WTC11 (cell line): Measurements from ENCODE around the gene SMARCB1. TPM values are rescaled to one million over a fixed set of nuclear protein-coding genes. Genes with fewer than 3 reads are reported as not detected.
A peak's percentile ranks its signal among the peaks of the same experiment; 100 is the strongest.

Experiments
- ATAC-seq: fragments of 200-7000 bp; cut with Tn5 transposase; 2 replicates; pipeline ENCODE4 v1.10.0; 2021; ENCODE audit warnings: mild to moderate bottlenecking, moderate library complexity
- Bru-seq: library from RNA; stranded (reverse); fragments of 400-500 nt; gene quantifications from one replicate; lab custom pipeline; 2021; lab: Mats Ljungman, UMichigan
- CTCF ChIA-PET: fragments of 300-600 bp; sonication (Branson Sonifier 250); formaldehyde crosslinking; loops from one replicate; lab custom pipeline; 2021; ENCODE audit warnings: antibody characterized with exemption; lab: Charles Lee
- POLR2A ChIA-PET: fragments of 350-600 bp; sonication (Branson Sonifier 250); formaldehyde crosslinking; loops from one replicate; lab custom pipeline; 2021; ENCODE audit warnings: antibody characterized with exemption; lab: Charles Lee
- DNase-seq: peaks from one replicate; pipeline ENCODE4 v3.0.0; 2021; ENCODE audit warnings: low spot score
- H3K27ac Mint-ChIP-seq: 2 replicates; pipeline ENCODE4 v1.8.0; 2021; ENCODE audit warnings: mixed read lengths
- H3K27me3 Mint-ChIP-seq: 2 replicates; pipeline ENCODE4 v1.8.0; 2021; ENCODE audit warnings: low read depth, mild to moderate bottlenecking, moderate library complexity, mixed read lengths
- H3K36me3 Mint-ChIP-seq: 2 replicates; pipeline ENCODE4 v1.8.0; 2021; ENCODE audit warnings: mixed read lengths
- H3K4me1 Mint-ChIP-seq: 2 replicates; pipeline ENCODE4 v1.8.0; 2022; ENCODE audit warnings: mixed read lengths
- H3K4me3 Mint-ChIP-seq: 2 replicates; pipeline ENCODE4 v1.8.0; 2021; ENCODE audit warnings: mild to moderate bottlenecking, moderate library complexity, mixed read lengths
- H3K9me3 Mint-ChIP-seq: 2 replicates; pipeline ENCODE4 v1.8.0; 2021; ENCODE audit warnings: mixed read lengths
- ARID4B ChIP-seq: sonication (generic); formaldehyde crosslinking; IDR thresholded peaks from 2 replicates; pipeline ENCODE4 v1.8.0; 2023; ENCODE audit warnings: missing genetic modification reagents, mild to moderate bottlenecking, borderline replicate concordance
- ATF1 ChIP-seq: sonication (generic); formaldehyde crosslinking; IDR thresholded peaks from 2 replicates; pipeline ENCODE4 v1.8.1; 2023; ENCODE audit warnings: mild to moderate bottlenecking, moderate library complexity, missing genetic modification reagents
- CBFB ChIP-seq: sonication (generic); formaldehyde crosslinking; IDR thresholded peaks from 2 replicates; pipeline ENCODE4 v1.8.1; 2022; ENCODE audit warnings: mild to moderate bottlenecking, low read depth, missing genetic modification reagents
- CREM ChIP-seq: sonication (generic); formaldehyde crosslinking; IDR thresholded peaks from 2 replicates; pipeline ENCODE4 v1.8.1; 2022; ENCODE audit warnings: mild to moderate bottlenecking, missing genetic modification reagents, moderate library complexity
- E2F5 ChIP-seq: sonication (generic); formaldehyde crosslinking; IDR thresholded peaks from 2 replicates; pipeline ENCODE4 v1.8.1; 2022; ENCODE audit warnings: mild to moderate bottlenecking, moderate library complexity, missing genetic modification reagents
- FOXP1 ChIP-seq: sonication (generic); formaldehyde crosslinking; IDR thresholded peaks from 2 replicates; pipeline ENCODE4 v1.8.0; 2022; ENCODE audit warnings: missing genetic modification reagents, mild to moderate bottlenecking, moderate library complexity, borderline replicate concordance
- GABPB1 ChIP-seq: sonication (generic); formaldehyde crosslinking; IDR thresholded peaks from 2 replicates; pipeline ENCODE4 v1.8.1; 2023; ENCODE audit warnings: mild to moderate bottlenecking, missing genetic modification reagents
- JUN ChIP-seq: sonication (generic); formaldehyde crosslinking; IDR thresholded peaks from 2 replicates; pipeline ENCODE4 v1.8.0; 2023; ENCODE audit warnings: mild to moderate bottlenecking, missing genetic modification reagents
- MYBL2 ChIP-seq: sonication (generic); formaldehyde crosslinking; IDR thresholded peaks from 2 replicates; pipeline ENCODE4 v1.8.1; 2023; ENCODE audit warnings: mild to moderate bottlenecking, moderate library complexity, missing genetic modification reagents
- SP1 ChIP-seq: sonication (generic); formaldehyde crosslinking; conservative IDR thresholded peaks from 2 replicates; pipeline ENCODE4 v1.8.1; 2022; ENCODE audit warnings: missing genetic modification reagents
- TEAD4 ChIP-seq: sonication (generic); formaldehyde crosslinking; IDR thresholded peaks from 2 replicates; pipeline ENCODE4 v1.8.0; 2022; ENCODE audit warnings: mild to moderate bottlenecking, missing genetic modification reagents
- ZNF263 ChIP-seq: sonication (generic); formaldehyde crosslinking; IDR thresholded peaks from 2 replicates; pipeline ENCODE4 v1.8.1; 2022; ENCODE audit warnings: low read depth, mild to moderate bottlenecking, moderate library complexity, missing genetic modification reagents
- long read RNA-seq, 3 experiments: library from RNA in 1 of 3; library from capped mRNA in 1 of 3; library from polyadenylated mRNA in 1 of 3; unstranded in 2 of 3; stranded (forward) in 1 of 3; transcript quantifications; one replicate each; pipeline ENCODE4 v2.0.0, GENCODE V29; 2021
- total RNA-seq: library from RNA; stranded (reverse); gene quantifications from 3 replicates; pipeline ENCODE4 v1.2.3, GENCODE V29; 2021
- TF ChIP-seq, protein P1 (sequence below): fragments of 250-450 bp; sonication (Bioruptor Pico); IDR thresholded peaks from 2 replicates; pipeline ENCODE4 v1.9.0; 2021; ENCODE audit warnings: moderate library complexity, mild to moderate bottlenecking, inconsistent platforms, borderline replicate concordance
- TF ChIP-seq, protein P2 (sequence below): sonication (generic); formaldehyde crosslinking; IDR thresholded peaks from 2 replicates; pipeline ENCODE4 v1.8.1; 2023; ENCODE audit warnings: mild to moderate bottlenecking, moderate library complexity, missing genetic modification reagents

The SMARCB1 gene
- total RNA-seq (135 to 149 TPM (median 146 TPM) in 3 replicates), Bru-seq, nascent RNA (percentile 74 among the genes with signal in this experiment)
- long read RNA-seq, experiment 1, full-length matches to known transcripts, result 892 of 958 reads
- long read RNA-seq, experiment 1, partial matches to known transcripts, result 19 of 958 reads
- long read RNA-seq, experiment 1, other reads (novel, unspliced or antisense), result 47 of 958 reads
- long read RNA-seq, experiment 2, full-length matches to known transcripts, result 184 of 238 reads
- long read RNA-seq, experiment 2, partial matches to known transcripts, result 24 of 238 reads
- long read RNA-seq, experiment 2, other reads (novel, unspliced or antisense), result 30 of 238 reads
- long read RNA-seq, experiment 3, full-length matches to known transcripts, result 15 of 16 reads
- long read RNA-seq, experiment 3, partial matches to known transcripts, result 1 of 16 reads
- long read RNA-seq, experiment 3, other reads (novel, unspliced or antisense), result 0 of 16 reads

DNA sequence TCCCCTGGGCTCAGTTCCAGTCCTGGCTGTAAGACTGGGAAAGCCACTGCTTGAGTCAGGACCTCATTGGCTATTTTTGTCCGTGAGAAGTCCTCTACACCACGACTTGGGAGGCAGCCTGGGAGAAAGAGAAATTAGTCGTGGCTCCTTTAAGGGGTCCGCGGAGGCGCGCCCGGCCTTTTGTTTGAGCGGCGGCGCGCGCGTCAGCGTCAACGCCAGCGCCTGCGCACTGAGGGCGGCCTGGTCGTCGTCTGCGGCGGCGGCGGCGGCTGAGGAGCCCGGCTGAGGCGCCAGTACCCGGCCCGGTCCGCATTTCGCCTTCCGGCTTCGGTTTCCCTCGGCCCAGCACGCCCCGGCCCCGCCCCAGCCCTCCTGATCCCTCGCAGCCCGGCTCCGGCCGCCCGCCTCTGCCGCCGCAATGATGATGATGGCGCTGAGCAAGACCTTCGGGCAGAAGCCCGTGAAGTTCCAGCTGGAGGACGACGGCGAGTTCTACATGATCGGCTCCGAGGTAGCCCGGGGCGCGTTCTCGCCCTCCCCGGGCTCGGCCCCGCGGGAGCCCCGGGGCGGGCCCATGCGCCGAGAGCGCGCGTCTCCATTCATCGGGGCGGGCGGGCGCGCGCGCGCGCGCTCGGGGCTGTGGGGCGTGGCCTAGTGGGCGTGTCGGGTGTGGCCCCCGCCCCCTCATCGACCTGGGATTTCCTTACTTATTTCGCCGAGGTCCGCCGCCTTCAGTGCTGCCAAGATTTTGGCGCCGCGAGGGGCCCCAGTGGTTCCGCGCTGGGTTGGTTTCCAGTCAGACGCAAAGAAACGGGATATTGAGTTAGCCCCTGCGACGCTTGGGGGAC is at the start of gene SMARCB1:
Gene SMARCB1 (plus strand): TSS at position 215 of the 848 bp plus-strand sequence. CDS start 204 bp downstream, at position 419.
- CTCF ChIA-PET, result interaction anchor here (1.2 to 1.7 kb wide), 4 partner anchors 9 to 62 kb away, joined by 3 to 6 read pairs (median 4); no protein-coding TSS in a partner anchor
- TF ChIP-seq, protein P1, sequence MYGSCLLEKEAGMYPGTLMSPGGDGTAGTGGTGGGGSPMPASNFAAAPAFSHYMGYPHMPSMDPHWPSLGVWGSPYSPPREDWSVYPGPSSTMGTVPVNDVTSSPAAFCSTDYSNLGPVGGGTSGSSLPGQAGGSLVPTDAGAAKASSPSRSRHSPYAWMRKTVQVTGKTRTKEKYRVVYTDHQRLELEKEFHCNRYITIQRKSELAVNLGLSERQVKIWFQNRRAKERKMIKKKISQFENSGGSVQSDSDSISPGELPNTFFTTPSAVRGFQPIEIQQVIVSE (CRISPR knock-in tag), result no peak
- TF ChIP-seq FOXP1 (CRISPR knock-in tag), result no peak
- no peak for TF ChIP-seq TEAD4 (CRISPR knock-in tag)
- TF ChIP-seq JUN (CRISPR knock-in tag), result 0 out of 2 replicates have a peak, but pooled peaks have one; percentile 49
- 0 out of 2 replicates have a peak, but pooled peaks have one; percentile 46 for TF ChIP-seq ARID4B (CRISPR knock-in tag)
- TF ChIP-seq ZNF263 (CRISPR knock-in tag), result 0 out of 2 replicates have a peak, but pooled peaks have one; percentile 29
- TF ChIP-seq CREM (CRISPR knock-in tag), result peak; percentile 61; the same call in 1 of the 2 replicates
- no peak for TF ChIP-seq GABPB1 (CRISPR knock-in tag)
- TF ChIP-seq CBFB (CRISPR knock-in tag), result peak; percentile 51; the same call in 1 of the 2 replicates
- TF ChIP-seq ATF1, result no peak
- TF ChIP-seq E2F5 (CRISPR knock-in tag), result peak; percentile 58
- TF ChIP-seq, protein P2, sequence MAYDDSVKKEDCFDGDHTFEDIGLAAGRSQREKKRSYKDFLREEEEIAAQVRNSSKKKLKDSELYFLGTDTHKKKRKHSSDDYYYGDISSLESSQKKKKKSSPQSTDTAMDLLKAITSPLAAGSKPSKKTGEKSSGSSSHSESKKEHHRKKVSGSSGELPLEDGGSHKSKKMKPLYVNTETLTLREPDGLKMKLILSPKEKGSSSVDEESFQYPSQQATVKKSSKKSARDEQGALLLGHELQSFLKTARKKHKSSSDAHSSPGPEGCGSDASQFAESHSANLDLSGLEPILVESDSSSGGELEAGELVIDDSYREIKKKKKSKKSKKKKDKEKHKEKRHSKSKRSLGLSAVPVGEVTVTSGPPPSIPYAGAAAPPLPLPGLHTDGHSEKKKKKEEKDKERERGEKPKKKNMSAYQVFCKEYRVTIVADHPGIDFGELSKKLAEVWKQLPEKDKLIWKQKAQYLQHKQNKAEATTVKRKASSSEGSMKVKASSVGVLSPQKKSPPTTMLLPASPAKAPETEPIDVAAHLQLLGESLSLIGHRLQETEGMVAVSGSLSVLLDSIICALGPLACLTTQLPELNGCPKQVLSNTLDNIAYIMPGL (CRISPR knock-in tag), result peak; percentile 43; the same call in 1 of the 2 replicates
- 0 out of 2 replicates have a peak, but pooled peaks have one; percentile 23 for TF ChIP-seq MYBL2 (CRISPR knock-in tag)
- peak; percentile 82 for TF ChIP-seq SP1 (CRISPR knock-in tag)
- H3K36me3 Mint-ChIP-seq, result peaks cover 15% of the 10 kb centered on the region; the same call in 1 of the 2 replicates
- H3K27me3 Mint-ChIP-seq, result no peaks in the 10 kb centered on the region
- H3K9me3 Mint-ChIP-seq, result no peaks in the 10 kb centered on the region
- ATAC-seq (peak; percentile 78), DNase-seq (peak; percentile 86)
- POLR2A ChIA-PET, result interaction anchor here (0.6 to 1.0 kb wide), 3 partner anchors 18 to 1884 kb away, joined by 3 to 9 read pairs (median 7); no protein-coding TSS in a partner anchor
- H3K4me1 Mint-ChIP-seq, result peaks cover 30% of the 10 kb centered on the region
- peak within 1 kb of the TSS; percentile 98 for H3K27ac Mint-ChIP-seq
- H3K4me3 Mint-ChIP-seq, result peak within 1 kb of the TSS; percentile 89
